ENCODE data around the gene NUDT14.

- TF ChIP-seq YY1 (tag by site-specific recombination; IDR thresholded peaks at IDR 0.05) (no peak), ZNF514 (tag by site-specific recombination; IDR thresholded peaks at IDR 0.05) (no peak), REST (tag by site-specific recombination; IDR thresholded peaks at IDR 0.05) (no peak), CTCF (tag by site-specific recombination; IDR thresholded peaks at IDR 0.05) (no peak), ZNF24 (tag by site-specific recombination; IDR thresholded peaks at IDR 0.05) (no peak), ZXDB (tag by site-specific recombination; IDR thresholded peaks at IDR 0.05) (no peak), ZNF501 (tag by site-specific recombination; IDR thresholded peaks at IDR 0.05) (no peak), TCF7L2 (IDR thresholded peaks at IDR 0.05; ENCODE audit: borderline replicate concordance, low read depth, low read length) (no peak), ZNF311 (tag by site-specific recombination; IDR thresholded peaks at IDR 0.05; ENCODE audit: borderline replicate concordance) (no peak), ZNF580 (tag by site-specific recombination; IDR thresholded peaks at IDR 0.05) (no peak), ZNF146 (tag by site-specific recombination; IDR thresholded peaks at IDR 0.05) (no peak), KLF10 (tag by site-specific recombination; IDR thresholded peaks at IDR 0.05) (no peak), ZNF140 (tag by site-specific recombination; IDR thresholded peaks at IDR 0.05) (no peak)
These were observed 24.0 kb upstream of the NUDT14 start for GRCh38 chr14:105204931-105205672.

Measured in HEK293 (cell line).